Smooth muscle cell (in vitro differentiated cells): ENCODE results near the gene ZBTB38. TPM values are rescaled to one million over a fixed set of nuclear protein-coding genes. Genes with fewer than 3 reads are reported as not detected.

Source experiments
- DNase-seq: peaks from one replicate; lab custom pipeline; 2025; ENCODE audit not compliant: unreplicated experiment; lab: John Stamatoyannopoulos, UW
- H2AFZ ChIP-seq: fragments of 200-600 bp; sonication (generic); 2 replicates; pipeline ENCODE4 v1.6.0; 2016; ENCODE audit warnings: antibody characterized with exemption, low read depth, mild to moderate bottlenecking
- H3F3A ChIP-seq: fragments of 200-600 bp; sonication (generic); 2 replicates; pipeline ENCODE4 v1.6.0; 2017; ENCODE audit warnings: antibody characterized with exemption, low read depth
- H3K27ac ChIP-seq: fragments of 200-600 bp; sonication (generic); 2 replicates; pipeline ENCODE4 v1.5.1; 2016; ENCODE audit warnings: low read depth, mild to moderate bottlenecking
- H3K27me3 ChIP-seq: fragments of 200-600 bp; sonication (generic); 2 replicates; pipeline ENCODE4 v1.6.1; 2016; ENCODE audit warnings: low read depth, mild to moderate bottlenecking
- H3K36me3 ChIP-seq: fragments of 200-600 bp; sonication (generic); 2 replicates; pipeline ENCODE4 v1.5.1; 2016; ENCODE audit warnings: low read depth
- H3K4me1 ChIP-seq: fragments of 200-600 bp; sonication (generic); 2 replicates; pipeline ENCODE4 v1.5.1; 2016; ENCODE audit warnings: low read depth
- H3K4me2 ChIP-seq: fragments of 200-600 bp; sonication (generic); 2 replicates; pipeline ENCODE4 v1.6.0; 2016; ENCODE audit warnings: mild to moderate bottlenecking
- H3K4me3 ChIP-seq: fragments of 200-600 bp; sonication (generic); 2 replicates; pipeline ENCODE4 v1.5.1; 2016; ENCODE audit warnings: mild to moderate bottlenecking
- H3K79me2 ChIP-seq: fragments of 200-600 bp; sonication (generic); 2 replicates; pipeline ENCODE4 v1.6.0; 2016; ENCODE audit warnings: low read depth, mild to moderate bottlenecking
- H3K9ac ChIP-seq: fragments of 200-600 bp; sonication (generic); 2 replicates; pipeline ENCODE4 v1.6.0; 2016; ENCODE audit warnings: low read depth
- H3K9me3 ChIP-seq: fragments of 200-600 bp; sonication (generic); replicated peaks from 2 replicates; pipeline ENCODE4 v1.5.1; 2016; ENCODE audit warnings: low read depth
- H4K20me1 ChIP-seq: fragments of 200-600 bp; sonication (generic); 2 replicates; pipeline ENCODE4 v1.6.0; 2016; ENCODE audit warnings: low read depth
- WGBS: methylation state at CpG from one replicate; pipeline ENCODE4 v1.1.7; 2016; ENCODE audit warnings: low lambda C conversion rate; 5-methylcytosine and 5-hydroxymethylcytosine counted together
- polyA plus RNA-seq: library from polyadenylated mRNA; unstranded; fragments of >200 nt; fragmentation: Nextera tagmentation; extraction: Ambion mirVana; gene quantifications from 2 replicates; pipeline ENCODE4 v1.2.1, GENCODE V29; 2016
- total RNA-seq: library from RNA; depleted of rRNA; stranded (reverse); fragments of >200 nt; gene quantifications from 2 replicates; pipeline ENCODE4 v1.2.3, GENCODE V29; 2014
- TF ChIP-seq, protein P1 (sequence below): fragments of 200-600 bp; sonication (generic); IDR thresholded peaks from 2 replicates; pipeline ENCODE4 v1.5.1; 2017; ENCODE audit warnings: borderline replicate concordance, mild to moderate bottlenecking, antibody characterized with exemption; ENCODE audit not compliant: insufficient read depth, poor library complexity, severe bottlenecking

ZBTB38 gene
- total and polyA plus RNA-seq, 2 experiments from 2014 or later: 21.7 to 68.0 TPM

DNA sequence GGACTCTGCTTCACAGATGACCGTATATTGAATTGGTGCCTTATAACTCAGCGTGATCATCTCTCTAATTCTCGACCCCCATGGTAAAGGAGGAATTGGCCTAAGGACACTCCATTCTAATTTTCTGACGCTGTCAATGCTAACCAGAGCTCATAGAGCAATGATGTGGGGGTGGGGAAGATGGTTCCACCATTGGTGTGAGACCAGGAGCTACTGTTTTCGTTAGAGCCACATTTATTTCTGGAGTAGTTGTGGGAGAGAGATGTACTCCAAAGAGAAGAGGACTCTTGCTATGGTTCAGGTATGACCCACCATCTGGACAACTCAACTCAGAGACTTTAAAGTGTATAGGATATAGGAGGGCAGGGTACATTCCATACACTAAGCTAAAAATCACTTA, 16.3 kb downstream of the ZBTB38 start:
- TF ChIP-seq, protein P1, sequence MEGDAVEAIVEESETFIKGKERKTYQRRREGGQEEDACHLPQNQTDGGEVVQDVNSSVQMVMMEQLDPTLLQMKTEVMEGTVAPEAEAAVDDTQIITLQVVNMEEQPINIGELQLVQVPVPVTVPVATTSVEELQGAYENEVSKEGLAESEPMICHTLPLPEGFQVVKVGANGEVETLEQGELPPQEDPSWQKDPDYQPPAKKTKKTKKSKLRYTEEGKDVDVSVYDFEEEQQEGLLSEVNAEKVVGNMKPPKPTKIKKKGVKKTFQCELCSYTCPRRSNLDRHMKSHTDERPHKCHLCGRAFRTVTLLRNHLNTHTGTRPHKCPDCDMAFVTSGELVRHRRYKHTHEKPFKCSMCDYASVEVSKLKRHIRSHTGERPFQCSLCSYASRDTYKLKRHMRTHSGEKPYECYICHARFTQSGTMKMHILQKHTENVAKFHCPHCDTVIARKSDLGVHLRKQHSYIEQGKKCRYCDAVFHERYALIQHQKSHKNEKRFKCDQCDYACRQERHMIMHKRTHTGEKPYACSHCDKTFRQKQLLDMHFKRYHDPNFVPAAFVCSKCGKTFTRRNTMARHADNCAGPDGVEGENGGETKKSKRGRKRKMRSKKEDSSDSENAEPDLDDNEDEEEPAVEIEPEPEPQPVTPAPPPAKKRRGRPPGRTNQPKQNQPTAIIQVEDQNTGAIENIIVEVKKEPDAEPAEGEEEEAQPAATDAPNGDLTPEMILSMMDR: no peak
- 93% methylated on average over 5 of the region's 5 CpGs for WGBS
- no peak overlapping the region for H2AFZ ChIP-seq
- no peaks in the 10 kb centered on the region for H3K27me3 ChIP-seq
- H3K9me3 ChIP-seq: no peaks in the 10 kb centered on the region
- no peaks in the 10 kb centered on the region for H3K4me1 ChIP-seq
- no peak for DNase-seq
- no peak overlapping the region for H3K4me3 ChIP-seq
- H3K79me2 ChIP-seq: peaks cover 12% of the 10 kb centered on the region
- no peaks in the 10 kb centered on the region for H3F3A ChIP-seq
- H3K27ac ChIP-seq: peak overlapping the region; percentile 63
- peaks cover 9% of the 10 kb centered on the region for H3K36me3 ChIP-seq
- H3K9ac ChIP-seq: no peak overlapping the region
- peaks cover 3% of the 10 kb centered on the region for H4K20me1 ChIP-seq
- H3K4me2 ChIP-seq: no peak overlapping the region

DNA sequence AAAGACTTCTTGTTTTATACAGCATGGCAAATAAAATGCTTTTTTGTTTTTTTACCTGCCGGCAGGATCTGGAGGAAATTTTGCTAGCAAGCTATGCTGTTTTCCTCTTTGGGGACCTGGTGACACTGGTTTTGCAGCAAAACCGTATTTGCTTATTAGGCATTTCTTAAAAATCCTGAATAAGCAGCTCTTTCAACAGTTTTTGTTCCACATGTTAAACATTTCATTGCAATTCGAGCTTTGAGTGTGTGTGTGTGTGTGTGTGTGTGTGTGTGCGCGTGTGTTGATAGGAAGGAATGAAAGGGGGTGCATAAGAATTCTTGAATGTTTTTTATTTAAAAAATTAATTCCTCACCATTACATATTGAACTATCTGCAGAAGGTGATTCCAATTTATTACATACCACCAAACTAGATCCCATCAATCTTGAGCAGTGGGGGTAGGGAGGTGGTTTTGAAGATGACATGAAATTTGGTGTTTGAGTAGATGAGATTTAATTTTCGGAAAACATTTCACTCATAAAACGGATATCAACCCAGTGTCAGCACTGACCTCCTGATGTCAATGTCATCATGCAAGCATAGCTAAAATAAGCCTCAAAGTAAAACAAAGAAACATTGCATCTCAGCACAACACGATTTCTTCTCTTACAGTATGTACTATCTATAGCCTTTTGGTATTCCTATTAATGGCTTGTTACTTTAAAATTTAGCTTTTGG, 17.3 kb downstream of the ZBTB38 start:
- no peaks in the 10 kb centered on the region for H3K4me1 ChIP-seq
- peaks cover 9% of the 10 kb centered on the region for H3K36me3 ChIP-seq
- 84% methylated on average over 8 of the region's 8 CpGs for WGBS

DNA sequence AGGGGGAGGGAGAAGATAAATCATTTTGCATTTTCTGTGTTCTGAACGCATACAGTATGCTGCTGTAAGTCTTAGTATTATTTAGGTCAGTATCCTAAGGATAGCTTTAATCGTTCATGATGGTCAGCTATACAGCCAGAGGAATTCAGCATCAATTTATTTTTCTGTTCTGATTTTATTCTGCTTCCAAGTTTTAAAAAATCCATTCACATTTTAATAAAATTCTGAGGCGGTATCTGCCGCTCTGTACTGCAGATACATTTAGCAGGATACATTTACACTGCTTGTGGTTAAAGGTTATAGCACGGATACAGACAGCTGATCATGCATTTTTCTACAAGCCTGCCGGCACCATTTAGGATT, 17.8 kb downstream of the ZBTB38 start:
- Histone ChIP-seq H3K27ac (no peak overlapping the region), H4K20me1 (no peaks in the 10 kb centered on the region), H3K4me1 (peaks cover 2% of the 10 kb centered on the region), H3K4me3 (no peak overlapping the region), H3K79me2 (peaks cover 6% of the 10 kb centered on the region), H3K36me3 (peaks cover 9% of the 10 kb centered on the region), H3K4me2 (no peak overlapping the region), H3K27me3 (no peaks in the 10 kb centered on the region), H3F3A (no peaks in the 10 kb centered on the region), H3K9me3 (no peaks in the 10 kb centered on the region), H2AFZ (no peak overlapping the region), H3K9ac (no peak overlapping the region)
- TF ChIP-seq, protein P1: no peak
- no peak for DNase-seq
- 90% methylated on average over 6 of the region's 6 CpGs for whole genome bisulfite sequencing

More for the DNA sequence above, 17.3 kb downstream of the ZBTB38 start:
- H3K27ac ChIP-seq: peak overlapping the region; percentile 63
- DNase-seq: no peak
- no peak overlapping the region for H3K9ac ChIP-seq
- H3K4me3 ChIP-seq: no peak overlapping the region
- H3K4me2 ChIP-seq: no peak overlapping the region
- TF ChIP-seq, protein P1: no peak
- H3K27me3 ChIP-seq: no peaks in the 10 kb centered on the region
- H3K79me2 ChIP-seq: peaks cover 6% of the 10 kb centered on the region
- no peak overlapping the region for H2AFZ ChIP-seq
- no peaks in the 10 kb centered on the region for H4K20me1 ChIP-seq
- H3K9me3 ChIP-seq: no peaks in the 10 kb centered on the region
- H3F3A ChIP-seq: no peaks in the 10 kb centered on the region

DNA sequence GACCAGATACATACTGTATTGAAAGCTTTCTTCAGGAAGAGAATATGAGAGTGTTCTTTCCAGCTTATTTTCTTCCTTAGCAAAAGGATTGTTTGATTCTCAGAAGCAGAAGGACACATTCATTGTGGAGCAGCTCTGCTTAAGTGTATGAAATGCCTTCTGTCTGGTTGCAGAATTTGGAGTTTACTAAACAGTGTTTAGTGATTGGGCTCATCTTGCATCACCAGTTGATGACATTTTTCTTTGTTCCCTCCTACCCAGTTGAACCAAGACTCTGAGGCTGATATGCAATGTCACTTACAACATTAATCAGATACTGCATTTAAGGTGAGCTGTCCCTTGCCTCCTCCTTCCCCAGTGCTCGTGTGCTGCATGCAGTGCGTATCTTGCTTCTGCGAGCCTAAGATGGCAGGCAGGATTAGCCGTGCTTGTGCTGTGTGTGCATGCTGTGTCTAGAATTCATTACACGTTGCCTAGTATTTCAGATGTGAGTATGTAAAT, 18.4 kb downstream of the ZBTB38 start:
- Histone ChIP-seq H3K27ac (no peak overlapping the region), H3K4me2 (no peak overlapping the region), H4K20me1 (no peaks in the 10 kb centered on the region), H2AFZ (no peak overlapping the region), H3K79me2 (peaks cover 6% of the 10 kb centered on the region), H3K27me3 (no peaks in the 10 kb centered on the region), H3K9ac (no peak overlapping the region), H3K9me3 (no peaks in the 10 kb centered on the region), H3K4me3 (no peak overlapping the region), H3K4me1 (peaks cover 8% of the 10 kb centered on the region), H3K36me3 (peaks cover 9% of the 10 kb centered on the region), H3F3A (no peaks in the 10 kb centered on the region)
- TF ChIP-seq, protein P1: no peak
- no peak for DNase-seq
- WGBS: 95% methylated on average over 5 of the region's 5 CpGs
